ENCODE results near the gene AUTS2. TPM values are rescaled to one million over a fixed set of nuclear protein-coding genes. Genes with fewer than 3 reads are reported as not detected.

Gene AUTS2
- total RNA-seq, 1 experiment from 2014 or later: 50.0 TPM

DNA sequence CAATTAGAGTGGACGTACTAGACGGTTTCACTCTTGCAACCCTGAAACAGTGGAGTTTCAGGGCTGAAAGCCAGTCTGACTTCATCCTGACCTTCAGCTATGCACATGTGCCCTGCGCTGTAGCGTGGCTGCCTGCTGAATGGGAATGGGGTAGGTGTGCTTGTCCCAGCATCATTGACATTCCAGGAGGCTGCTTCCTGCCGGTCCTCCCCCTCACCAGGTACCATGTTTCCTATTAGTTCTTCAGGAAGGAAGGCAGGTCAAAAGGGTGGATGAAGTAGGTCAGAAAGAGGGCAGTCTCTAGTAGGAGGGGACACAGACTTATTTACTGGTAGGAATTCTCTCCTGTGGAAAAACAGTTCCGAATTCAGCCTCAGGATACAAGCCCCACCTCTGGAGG, 981.9 kb downstream of the AUTS2 start:
- POLR2A ChIA-PET: no interaction called here
- Mint-ChIP-seq H3K27me3 (ENCODE audit: low read depth) (no peaks in the 10 kb centered on the region), H3K27ac (no peak overlapping the region), H3K36me3 (no peaks in the 10 kb centered on the region), H3K9me3 (peaks cover 5% of the 10 kb centered on the region; the same call in 1 of the 2 replicates), H3K4me3 (no peak overlapping the region), H3K4me1 (peaks cover 38% of the 10 kb centered on the region)
- CTCF ChIA-PET: no interaction called here
- no peak for TF ChIP-seq NR2C2 (CRISPR knock-in tag; IDR thresholded peaks at IDR 0.05)
- TF ChIP-seq, protein P1, sequence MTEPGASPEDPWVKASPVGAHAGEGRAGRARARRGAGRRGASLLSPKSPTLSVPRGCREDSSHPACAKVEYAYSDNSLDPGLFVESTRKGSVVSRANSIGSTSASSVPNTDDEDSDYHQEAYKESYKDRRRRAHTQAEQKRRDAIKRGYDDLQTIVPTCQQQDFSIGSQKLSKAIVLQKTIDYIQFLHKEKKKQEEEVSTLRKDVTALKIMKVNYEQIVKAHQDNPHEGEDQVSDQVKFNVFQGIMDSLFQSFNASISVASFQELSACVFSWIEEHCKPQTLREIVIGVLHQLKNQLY (CRISPR knock-in tag; IDR thresholded peaks at IDR 0.05): no peak
- no peak for TF ChIP-seq MXD4 (CRISPR knock-in tag; IDR thresholded peaks at IDR 0.05; ENCODE audit: borderline replicate concordance)
- no peak for TF ChIP-seq ZBTB21 (CRISPR knock-in tag; IDR thresholded peaks at IDR 0.05; ENCODE audit: borderline replicate concordance)
- TF ChIP-seq, protein P2, sequence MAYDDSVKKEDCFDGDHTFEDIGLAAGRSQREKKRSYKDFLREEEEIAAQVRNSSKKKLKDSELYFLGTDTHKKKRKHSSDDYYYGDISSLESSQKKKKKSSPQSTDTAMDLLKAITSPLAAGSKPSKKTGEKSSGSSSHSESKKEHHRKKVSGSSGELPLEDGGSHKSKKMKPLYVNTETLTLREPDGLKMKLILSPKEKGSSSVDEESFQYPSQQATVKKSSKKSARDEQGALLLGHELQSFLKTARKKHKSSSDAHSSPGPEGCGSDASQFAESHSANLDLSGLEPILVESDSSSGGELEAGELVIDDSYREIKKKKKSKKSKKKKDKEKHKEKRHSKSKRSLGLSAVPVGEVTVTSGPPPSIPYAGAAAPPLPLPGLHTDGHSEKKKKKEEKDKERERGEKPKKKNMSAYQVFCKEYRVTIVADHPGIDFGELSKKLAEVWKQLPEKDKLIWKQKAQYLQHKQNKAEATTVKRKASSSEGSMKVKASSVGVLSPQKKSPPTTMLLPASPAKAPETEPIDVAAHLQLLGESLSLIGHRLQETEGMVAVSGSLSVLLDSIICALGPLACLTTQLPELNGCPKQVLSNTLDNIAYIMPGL (CRISPR knock-in tag; IDR thresholded peaks at IDR 0.05): no peak
- no peak for TF ChIP-seq ZNF671 (CRISPR knock-in tag; IDR thresholded peaks at IDR 0.05)
- TF ChIP-seq, protein P3, sequence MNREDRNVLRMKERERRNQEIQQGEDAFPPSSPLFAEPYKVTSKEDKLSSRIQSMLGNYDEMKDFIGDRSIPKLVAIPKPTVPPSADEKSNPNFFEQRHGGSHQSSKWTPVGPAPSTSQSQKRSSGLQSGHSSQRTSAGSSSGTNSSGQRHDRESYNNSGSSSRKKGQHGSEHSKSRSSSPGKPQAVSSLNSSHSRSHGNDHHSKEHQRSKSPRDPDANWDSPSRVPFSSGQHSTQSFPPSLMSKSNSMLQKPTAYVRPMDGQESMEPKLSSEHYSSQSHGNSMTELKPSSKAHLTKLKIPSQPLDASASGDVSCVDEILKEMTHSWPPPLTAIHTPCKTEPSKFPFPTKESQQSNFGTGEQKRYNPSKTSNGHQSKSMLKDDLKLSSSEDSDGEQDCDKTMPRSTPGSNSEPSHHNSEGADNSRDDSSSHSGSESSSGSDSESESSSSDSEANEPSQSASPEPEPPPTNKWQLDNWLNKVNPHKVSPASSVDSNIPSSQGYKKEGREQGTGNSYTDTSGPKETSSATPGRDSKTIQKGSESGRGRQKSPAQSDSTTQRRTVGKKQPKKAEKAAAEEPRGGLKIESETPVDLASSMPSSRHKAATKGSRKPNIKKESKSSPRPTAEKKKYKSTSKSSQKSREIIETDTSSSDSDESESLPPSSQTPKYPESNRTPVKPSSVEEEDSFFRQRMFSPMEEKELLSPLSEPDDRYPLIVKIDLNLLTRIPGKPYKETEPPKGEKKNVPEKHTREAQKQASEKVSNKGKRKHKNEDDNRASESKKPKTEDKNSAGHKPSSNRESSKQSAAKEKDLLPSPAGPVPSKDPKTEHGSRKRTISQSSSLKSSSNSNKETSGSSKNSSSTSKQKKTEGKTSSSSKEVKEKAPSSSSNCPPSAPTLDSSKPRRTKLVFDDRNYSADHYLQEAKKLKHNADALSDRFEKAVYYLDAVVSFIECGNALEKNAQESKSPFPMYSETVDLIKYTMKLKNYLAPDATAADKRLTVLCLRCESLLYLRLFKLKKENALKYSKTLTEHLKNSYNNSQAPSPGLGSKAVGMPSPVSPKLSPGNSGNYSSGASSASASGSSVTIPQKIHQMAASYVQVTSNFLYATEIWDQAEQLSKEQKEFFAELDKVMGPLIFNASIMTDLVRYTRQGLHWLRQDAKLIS (CRISPR knock-in tag; IDR thresholded peaks at IDR 0.05; ENCODE audit: borderline replicate concordance): no peak
- no peak for TF ChIP-seq HMGA2 (CRISPR knock-in tag; IDR thresholded peaks at IDR 0.05)
- TF ChIP-seq, protein P4, sequence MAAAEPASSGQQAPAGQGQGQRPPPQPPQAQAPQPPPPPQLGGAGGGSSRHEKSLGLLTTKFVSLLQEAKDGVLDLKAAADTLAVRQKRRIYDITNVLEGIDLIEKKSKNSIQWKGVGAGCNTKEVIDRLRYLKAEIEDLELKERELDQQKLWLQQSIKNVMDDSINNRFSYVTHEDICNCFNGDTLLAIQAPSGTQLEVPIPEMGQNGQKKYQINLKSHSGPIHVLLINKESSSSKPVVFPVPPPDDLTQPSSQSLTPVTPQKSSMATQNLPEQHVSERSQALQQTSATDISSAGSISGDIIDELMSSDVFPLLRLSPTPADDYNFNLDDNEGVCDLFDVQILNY (CRISPR knock-in tag; IDR thresholded peaks at IDR 0.05): no peak
- ATAC-seq (no peak), DNase-seq (ENCODE audit: low spot score) (no peak)

DNA sequence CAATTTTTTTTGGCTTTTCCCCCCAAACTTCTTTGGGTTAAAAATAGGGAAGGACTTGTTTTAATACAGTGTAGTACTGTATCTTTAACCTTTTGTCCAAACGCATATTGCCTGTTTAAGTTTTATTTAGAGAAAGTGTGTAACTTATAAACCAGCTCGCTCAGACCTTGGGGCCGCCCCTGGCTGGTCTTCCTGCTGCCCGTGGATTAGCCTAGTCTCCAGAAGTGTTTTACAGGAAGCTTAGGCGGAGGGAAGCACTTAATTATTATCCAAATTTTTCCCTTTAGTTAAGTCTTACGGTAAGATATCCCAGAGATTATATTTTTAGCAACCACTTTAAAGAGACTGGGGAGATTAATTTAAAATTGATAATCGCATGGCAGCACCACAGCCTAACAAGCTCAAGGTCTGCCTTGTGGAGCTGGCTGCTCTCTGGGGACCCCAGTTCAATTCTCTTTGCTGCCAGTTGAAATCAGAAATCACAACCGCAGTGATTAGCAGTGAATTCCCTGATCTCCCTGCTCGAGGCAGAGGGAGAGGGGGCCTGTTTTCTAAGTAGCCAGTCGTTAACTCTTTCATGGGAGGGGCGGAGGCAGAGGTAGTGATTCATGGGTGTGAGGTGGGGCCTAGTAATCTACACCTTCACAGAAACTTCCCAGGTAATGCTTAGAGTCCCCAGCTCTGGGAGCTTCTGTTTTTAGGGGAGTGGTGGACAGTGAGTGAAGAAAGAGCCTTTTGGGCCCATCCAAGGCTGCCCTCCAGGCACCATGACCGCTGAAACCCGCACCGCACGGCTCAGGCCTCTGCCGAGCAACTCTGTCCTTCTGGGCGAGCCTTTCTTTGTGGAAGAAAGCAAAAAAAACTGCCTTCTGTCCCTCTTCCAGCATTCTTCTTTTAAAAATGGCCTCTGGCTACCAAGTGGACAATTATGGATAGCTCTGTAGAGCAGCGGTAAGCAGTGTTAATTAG, 984.9 kb downstream of the AUTS2 start:
- peaks cover 57% of the 10 kb centered on the region for H3K4me1 Mint-ChIP-seq
- H3K27me3 Mint-ChIP-seq (ENCODE audit: low read depth): no peaks in the 10 kb centered on the region
- ATAC-seq: peak; percentile 74
- TF ChIP-seq CREM (CRISPR knock-in tag; IDR thresholded peaks at IDR 0.05) (no peak), PRRX2 (CRISPR knock-in tag; IDR thresholded peaks at IDR 0.05) (no peak), ZNF263 (CRISPR knock-in tag; IDR thresholded peaks at IDR 0.05; ENCODE audit: low read depth) (no peak)
- TF ChIP-seq, protein P5, sequence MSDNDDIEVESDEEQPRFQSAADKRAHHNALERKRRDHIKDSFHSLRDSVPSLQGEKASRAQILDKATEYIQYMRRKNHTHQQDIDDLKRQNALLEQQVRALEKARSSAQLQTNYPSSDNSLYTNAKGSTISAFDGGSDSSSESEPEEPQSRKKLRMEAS (CRISPR knock-in tag; IDR thresholded peaks at IDR 0.05): no peak
- DNase-seq (ENCODE audit: low spot score): no peak
- H3K36me3 Mint-ChIP-seq: no peaks in the 10 kb centered on the region
- CTCF ChIA-PET: interaction anchor here (1.2 to 4.7 kb wide), 2 partner anchors 110 to 115 kb away, joined by 4 to 41 read pairs; no protein-coding TSS in a partner anchor
- no peak overlapping the region for H3K4me3 Mint-ChIP-seq
- H3K27ac Mint-ChIP-seq: peak overlapping the region; percentile 23; the same call in 1 of the 2 replicates
- H3K9me3 Mint-ChIP-seq: peaks cover 3% of the 10 kb centered on the region; the same call in 1 of the 2 replicates
- POLR2A ChIA-PET: interaction anchor here (1.5 to 1.6 kb wide), 2 partner anchors 111 to 117 kb away, joined by 5 to 6 read pairs; no protein-coding TSS in a partner anchor
